ENCODE measurements around the gene MAP6. TPM values are rescaled to one million over a fixed set of nuclear protein-coding genes. Genes with fewer than 3 reads are reported as not detected.

MAP6 gene
- polyA plus RNA-seq, 1 donor (not counting 4 experiments of a cell fraction or from before 2014, with no cell fraction given) = 1.7 TPM

DNA sequence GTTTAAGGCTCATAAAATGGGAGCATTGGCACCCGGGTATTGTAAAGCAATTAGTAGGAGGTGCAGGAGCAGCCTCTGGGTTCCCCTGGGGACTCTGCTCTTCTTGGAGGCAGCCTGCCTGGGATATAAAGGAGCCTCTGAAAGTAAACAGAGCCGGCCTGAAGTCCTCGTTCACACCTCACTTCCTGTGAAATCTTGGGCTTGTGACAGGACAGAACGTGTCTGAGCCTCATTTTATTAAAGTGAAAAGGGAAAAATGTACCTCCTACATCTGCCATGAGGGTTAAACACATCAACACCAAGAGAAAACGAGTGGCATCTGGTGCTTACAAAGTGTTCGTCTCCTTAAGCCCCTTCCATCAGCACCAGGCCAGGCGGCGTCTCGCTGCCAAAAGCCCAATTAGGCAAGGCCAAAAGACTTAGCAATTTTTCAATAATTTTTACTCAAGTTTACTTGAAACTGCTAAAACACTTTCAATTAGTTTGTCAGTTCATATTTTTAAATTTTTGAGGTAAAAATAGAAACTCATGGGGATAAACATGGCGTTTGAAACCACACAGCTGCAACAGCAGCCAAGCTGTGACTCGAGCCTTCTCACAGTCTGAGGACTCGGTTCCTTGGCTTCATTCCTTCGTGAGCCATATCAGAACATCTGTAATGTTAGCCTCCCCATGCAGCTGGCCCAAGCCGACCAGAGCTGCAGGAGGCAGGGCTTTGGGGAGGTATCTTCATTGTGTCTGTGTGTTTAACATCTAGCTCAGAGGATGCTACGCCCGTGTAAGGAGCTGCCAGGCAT, 33.6 kb downstream of the MAP6 start:
- peaks cover 9% of the 10 kb centered on the region for H3K4me1 ChIP-seq (ENCODE audit: control insufficient read depth, extremely low read depth, insufficient read depth, low read length)
- H3K27me3 ChIP-seq (ENCODE audit: control insufficient read depth, extremely low read depth, insufficient read depth, low read length) = peaks cover 3% of the 10 kb centered on the region
- FAIRE-seq (peak; percentile 9), DNase-seq (ENCODE audit: low read depth, low spot score) (no peak)
- peak overlapping the region; percentile 35 for H3K4me2 ChIP-seq (ENCODE audit: control insufficient read depth, extremely low read depth, insufficient read depth, low read depth, low read length)
- no peaks in the 10 kb centered on the region for H4K20me1 ChIP-seq (ENCODE audit: control insufficient read depth, extremely low read depth, insufficient read depth, low read length)
- no peaks in the 10 kb centered on the region for H3K9me1 ChIP-seq (ENCODE audit: control insufficient read depth, extremely low read depth, insufficient read depth, low read length)
- no peak for TF ChIP-seq EZH2 (IDR thresholded peaks at IDR 0.05; ENCODE audit: low read length)
- TF ChIP-seq CTCF (optimal IDR thresholded peaks at IDR 0.05 in 1 of 3, IDR thresholded peaks at IDR 0.05 in 1 of 3, conservative IDR thresholded peaks at IDR 0.05 in 1 of 3; ENCODE audit: extremely low read depth in 1 of 3, insufficient read depth in 2 of 3, low read length in 3 of 3) = no peak
- H3K9ac ChIP-seq (ENCODE audit: control insufficient read depth, extremely low read depth, insufficient read depth, low read length) = no peak overlapping the region
- no peaks in the 10 kb centered on the region for H3K36me3 ChIP-seq (ENCODE audit: control insufficient read depth in 2 of 2, extremely low read depth in 1 of 2, insufficient read depth in 2 of 2, low read length in 2 of 2)
- H3K79me2 ChIP-seq (ENCODE audit: control insufficient read depth, insufficient read depth, low read length) = no peaks in the 10 kb centered on the region
- dilution Hi-C loops (cut with MboI; ENCODE audit: extremely low pct_ligation_motif_present, low sequenced_read_pairs) = no loop called here
- peak overlapping the region; percentile 67 for H2AFZ ChIP-seq (ENCODE audit: control insufficient read depth, low read length)
- no peaks in the 10 kb centered on the region for H3K9me3 ChIP-seq (ENCODE audit: control insufficient read depth, low read depth, low read length)
- no peak overlapping the region for H3K4me3 ChIP-seq (ENCODE audit: control insufficient read depth in 2 of 3, extremely low read depth in 1 of 3, insufficient read depth in 2 of 3, low read depth in 1 of 3, low read length in 3 of 3)
- H3K27ac ChIP-seq (ENCODE audit: control insufficient read depth, insufficient read depth, low read length) = no peak overlapping the region

DNA sequence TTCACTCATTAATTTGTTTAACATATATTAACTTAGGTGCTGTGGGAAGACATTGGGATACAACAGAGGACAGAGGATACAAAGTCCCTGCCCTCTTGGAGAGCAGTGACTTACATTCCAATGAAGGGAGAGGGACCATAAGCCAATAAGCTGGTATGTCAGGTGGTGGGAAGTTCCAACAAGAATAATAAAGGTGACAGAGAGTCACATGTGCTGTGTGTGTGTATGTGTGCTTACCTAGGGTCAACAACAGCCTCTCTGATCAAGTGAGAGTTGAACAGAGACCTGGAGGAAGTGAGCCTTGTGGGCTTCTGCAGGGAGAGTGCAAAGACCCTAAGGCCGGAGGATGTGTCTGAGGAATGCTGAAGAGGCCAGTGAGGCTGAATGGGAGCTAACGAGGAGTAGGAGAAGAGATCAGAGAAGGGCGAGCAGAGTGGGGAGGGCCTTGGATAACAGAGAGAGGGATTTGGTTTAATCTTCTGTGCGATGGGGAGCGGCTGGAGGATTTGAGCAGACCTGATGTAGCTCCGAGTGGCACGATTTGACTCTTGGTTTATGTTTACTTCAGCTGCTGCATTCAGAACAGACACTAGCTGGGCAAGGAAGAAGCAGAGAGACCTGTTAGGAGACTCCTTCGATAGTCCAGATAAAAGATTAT, 35.3 kb downstream of the MAP6 start:
- Histone ChIP-seq H4K20me1 (ENCODE audit: control insufficient read depth, extremely low read depth, insufficient read depth, low read length) (no peaks in the 10 kb centered on the region), H3K4me1 (ENCODE audit: control insufficient read depth, extremely low read depth, insufficient read depth, low read length) (peaks cover 9% of the 10 kb centered on the region), H2AFZ (ENCODE audit: control insufficient read depth, low read length) (no peak overlapping the region), H3K27me3 (ENCODE audit: control insufficient read depth, extremely low read depth, insufficient read depth, low read length) (peaks cover 3% of the 10 kb centered on the region), H3K79me2 (ENCODE audit: control insufficient read depth, insufficient read depth, low read length) (no peaks in the 10 kb centered on the region), H3K9me3 (ENCODE audit: control insufficient read depth, low read depth, low read length) (no peaks in the 10 kb centered on the region), H3K27ac (ENCODE audit: control insufficient read depth, insufficient read depth, low read length) (no peak overlapping the region), H3K9ac (ENCODE audit: control insufficient read depth, extremely low read depth, insufficient read depth, low read length) (no peak overlapping the region), H3K9me1 (ENCODE audit: control insufficient read depth, extremely low read depth, insufficient read depth, low read length) (no peaks in the 10 kb centered on the region), H3K4me2 (ENCODE audit: control insufficient read depth, extremely low read depth, insufficient read depth, low read depth, low read length) (no peak overlapping the region), H3K4me3 (ENCODE audit: control insufficient read depth in 2 of 3, extremely low read depth in 1 of 3, insufficient read depth in 2 of 3, low read depth in 1 of 3, low read length in 3 of 3) (no peak overlapping the region), H3K36me3 (ENCODE audit: control insufficient read depth in 2 of 2, extremely low read depth in 1 of 2, insufficient read depth in 2 of 2, low read length in 2 of 2) (no peaks in the 10 kb centered on the region)
- no peak for FAIRE-seq
- no peak for DNase-seq (ENCODE audit: low read depth, low spot score)
- TF ChIP-seq EZH2 (IDR thresholded peaks at IDR 0.05; ENCODE audit: low read length) = no peak
- TF ChIP-seq CTCF (optimal IDR thresholded peaks at IDR 0.05 in 1 of 3, IDR thresholded peaks at IDR 0.05 in 1 of 3, conservative IDR thresholded peaks at IDR 0.05 in 1 of 3; ENCODE audit: extremely low read depth in 1 of 3, insufficient read depth in 2 of 3, low read length in 3 of 3) = no peak
- dilution Hi-C loops (cut with MboI; ENCODE audit: extremely low pct_ligation_motif_present, low sequenced_read_pairs) = no loop called here

All from keratinocyte (primary cell).